Measurements from ENCODE around the gene KCNQ4.

Gene KCNQ4

GRCh38 chr1:40777224-40777970 is 6.2 kb upstream of the KCNQ4 start:
- DNase-seq: no peak

DNA sequence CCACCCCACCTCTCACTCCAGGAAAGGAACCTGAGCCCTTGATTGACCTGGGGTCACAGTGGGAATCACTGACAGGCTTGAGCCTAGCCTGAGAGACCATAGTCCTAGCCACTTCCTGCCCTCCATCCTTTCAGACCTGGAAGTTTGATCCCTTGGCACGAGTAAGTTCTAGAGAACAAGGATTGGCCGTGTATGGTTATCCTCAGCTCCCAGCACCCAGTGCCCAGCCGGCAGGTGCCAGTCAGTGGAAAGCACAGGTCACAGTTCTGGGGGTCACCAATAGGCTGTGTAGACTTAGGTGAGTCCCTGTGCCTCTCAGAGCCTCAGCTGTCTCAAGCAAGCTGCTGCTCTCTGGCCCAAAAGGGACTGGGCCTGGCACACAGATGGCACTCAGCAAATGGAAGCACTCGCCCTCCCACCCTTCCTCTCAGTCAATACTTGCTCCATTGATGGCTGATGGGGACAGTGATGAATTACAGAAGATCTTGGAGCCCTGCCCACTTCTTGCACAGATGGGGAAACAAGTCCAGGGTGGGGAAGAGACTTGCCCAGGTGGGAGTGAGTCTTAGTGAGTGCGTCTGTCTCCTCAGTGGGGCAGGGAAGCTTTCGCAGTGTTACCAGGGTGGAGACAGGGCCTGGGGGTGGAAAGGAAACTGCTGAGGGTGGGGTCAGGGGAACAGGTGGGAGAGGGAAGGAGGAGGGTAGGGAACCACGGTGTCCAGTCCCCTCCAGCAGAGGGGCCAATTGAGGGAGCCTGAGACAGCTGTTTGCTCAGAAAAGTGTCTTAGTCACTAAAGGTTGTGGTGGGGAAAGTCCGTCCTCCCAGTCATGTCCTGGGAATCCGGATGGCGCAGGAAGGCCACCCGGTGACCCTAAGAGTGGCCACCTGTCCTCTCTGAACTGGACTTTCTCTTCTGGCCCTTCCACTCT is 2.6 kb upstream of the KCNQ4 start:
- DNase-seq: peak; percentile 19

DNA sequence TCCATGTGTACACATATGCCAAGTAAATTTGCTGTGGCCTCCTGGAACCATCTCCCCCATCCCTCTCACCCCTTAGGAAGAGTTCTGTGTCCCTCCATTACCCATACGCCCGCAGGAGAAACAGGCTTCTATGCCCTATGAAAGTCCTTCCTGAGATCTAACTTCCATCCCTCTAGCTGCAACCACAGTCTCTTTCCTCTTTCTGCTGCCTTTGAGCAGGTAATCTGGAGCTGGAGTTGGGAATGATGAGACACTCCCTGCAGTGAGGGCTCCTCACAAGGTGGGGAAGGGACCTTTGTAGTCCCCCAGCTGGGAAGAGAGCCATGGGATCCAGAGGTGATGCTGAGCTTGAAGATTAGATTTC is 2.0 kb upstream of the KCNQ4 start:
- no peak for DNase-seq

DNA sequence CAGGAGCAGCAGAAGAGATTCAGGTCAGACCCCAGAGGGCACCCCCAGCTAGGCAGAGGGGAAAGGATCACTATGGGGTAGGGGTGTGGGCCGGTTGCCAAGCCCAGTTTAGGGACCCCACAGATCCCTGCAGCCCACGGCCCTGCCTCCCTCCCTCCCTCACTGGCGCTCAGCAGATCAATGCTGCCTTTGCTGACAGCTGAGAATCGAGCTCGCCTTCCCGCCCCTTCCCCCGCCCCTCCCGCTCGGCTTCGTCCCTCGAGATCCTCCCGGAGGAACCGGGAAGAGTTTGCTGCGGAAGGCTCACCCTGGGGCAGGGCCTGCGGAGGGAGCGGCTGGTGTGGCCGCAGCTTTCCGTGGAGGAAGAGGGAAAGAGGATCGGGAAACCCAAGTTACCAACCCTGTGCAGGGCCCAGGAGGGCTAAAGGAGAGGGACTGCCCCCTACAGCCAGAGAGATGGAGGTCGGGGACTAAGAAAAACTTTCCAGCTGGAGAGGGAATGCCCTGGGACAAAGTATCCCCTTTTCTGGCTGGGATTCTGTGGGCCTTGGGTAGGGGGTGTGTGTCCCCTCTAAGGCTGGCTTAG is 1.1 kb upstream of the KCNQ4 start:
- no peak for DNase-seq

DNA sequence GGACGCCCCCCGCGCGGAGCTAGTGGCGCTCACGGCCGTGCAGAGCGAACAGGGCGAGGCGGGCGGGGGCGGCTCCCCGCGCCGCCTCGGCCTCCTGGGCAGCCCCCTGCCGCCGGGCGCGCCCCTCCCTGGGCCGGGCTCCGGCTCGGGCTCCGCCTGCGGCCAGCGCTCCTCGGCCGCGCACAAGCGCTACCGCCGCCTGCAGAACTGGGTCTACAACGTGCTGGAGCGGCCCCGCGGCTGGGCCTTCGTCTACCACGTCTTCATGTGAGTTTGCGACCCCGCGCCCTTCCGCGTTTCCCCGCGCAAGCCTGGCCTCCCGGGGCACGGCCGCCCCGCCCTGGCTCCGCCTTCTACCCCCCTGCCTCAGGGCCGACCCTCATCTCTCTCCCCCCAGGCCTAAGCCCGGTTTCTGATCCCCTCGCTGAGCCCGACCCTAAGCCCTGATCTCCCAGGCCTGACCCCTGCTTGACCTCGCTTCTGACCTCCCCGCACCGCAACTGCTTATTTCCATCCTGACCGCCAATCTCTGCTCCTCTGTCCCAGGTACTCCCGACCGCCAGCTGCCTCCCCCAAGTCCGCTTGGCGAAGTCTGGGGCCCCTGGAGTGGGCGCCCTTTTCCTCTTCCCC is 669 bp downstream of the KCNQ4 start:
- DNase-seq: peak; percentile 28

GRCh38 chr1:40784771-40785151 is 1.2 kb downstream of the KCNQ4 start:
- peak; percentile 14 for DNase-seq

GRCh38 chr1:40785446-40785845 is 1.9 kb downstream of the KCNQ4 start:
- no peak for DNase-seq

- DNase-seq: no peak
Observed at GRCh38 chr1:40786171-40786994, 2.8 kb downstream of the KCNQ4 start.

GRCh38 chr1:40786995-40787705 is 3.6 kb downstream of the KCNQ4 start:
- no peak for DNase-seq

- no peak for DNase-seq
Observed at GRCh38 chr1:40787737-40788560, 4.4 kb downstream of the KCNQ4 start.

GRCh38 chr1:40788561-40789341 is 5.2 kb downstream of the KCNQ4 start:
- no peak for DNase-seq

- no peak for DNase-seq
Observed at GRCh38 chr1:40789342-40789598, 5.7 kb downstream of the KCNQ4 start.

GRCh38 chr1:40789661-40790430 is 6.3 kb downstream of the KCNQ4 start:
- DNase-seq: no peak

- DNase-seq: no peak
Observed at GRCh38 chr1:40792036-40792435, 8.4 kb downstream of the KCNQ4 start.

GRCh38 chr1:40793617-40794016 is 10.0 kb downstream of the KCNQ4 start:
- DNase-seq: no peak

DNA sequence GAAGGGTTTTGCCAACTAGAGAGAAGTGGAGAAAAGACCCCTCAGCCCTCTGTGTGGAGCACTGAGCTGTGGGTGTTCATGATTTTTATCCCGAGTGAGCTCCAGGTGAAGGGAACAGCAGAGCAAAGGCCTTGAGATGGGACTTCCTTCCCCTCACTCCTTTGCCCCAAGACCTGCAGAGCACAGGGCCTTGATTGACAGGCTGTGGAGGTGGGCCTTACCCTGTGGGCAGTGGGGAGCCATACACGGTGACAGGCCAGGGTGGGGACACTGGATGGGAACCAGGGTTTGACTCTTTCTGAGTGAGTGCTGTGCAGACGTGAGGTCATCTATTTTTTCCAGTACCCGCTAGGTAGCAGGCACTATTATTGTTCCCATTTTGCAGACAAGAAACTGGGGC is 10.5 kb downstream of the KCNQ4 start:
- no peak for DNase-seq

- DNase-seq: no peak
Observed at GRCh38 chr1:40794974-40795715, 11.6 kb downstream of the KCNQ4 start.

GRCh38 chr1:40795811-40796586 is 12.4 kb downstream of the KCNQ4 start:
- DNase-seq: no peak
